WTC11 (cell line): ENCODE measurements around the gene FBXW2. TPM values are rescaled to one million over a fixed set of nuclear protein-coding genes. Genes with fewer than 3 reads are reported as not detected.

Experiments
- ESRRA ChIP-seq: sonication (generic); formaldehyde crosslinking; IDR thresholded peaks from 2 replicates; pipeline ENCODE4 v1.8.1; 2022; ENCODE audit warnings: mild to moderate bottlenecking, missing genetic modification reagents, borderline replicate concordance
- GABPB1 ChIP-seq: sonication (generic); formaldehyde crosslinking; IDR thresholded peaks from 2 replicates; pipeline ENCODE4 v1.8.1; 2023; ENCODE audit warnings: mild to moderate bottlenecking, missing genetic modification reagents
- GRHL2 ChIP-seq: fragments of 250-450 bp; sonication (Bioruptor Pico); IDR thresholded peaks from 2 replicates; pipeline ENCODE4 v1.8.0; 2022; ENCODE audit warnings: mild to moderate bottlenecking, moderate library complexity; ENCODE audit not compliant: insufficient replicate concordance, severe bottlenecking
- HMGA2 ChIP-seq: fragments of 250-450 bp; sonication (Bioruptor Pico); IDR thresholded peaks from 2 replicates; pipeline ENCODE4 v1.4.0; 2021; ENCODE audit warnings: mild to moderate bottlenecking, moderate library complexity
- HMGXB4 ChIP-seq: sonication (generic); formaldehyde crosslinking; IDR thresholded peaks from 2 replicates; pipeline ENCODE4 v1.8.1; 2023; ENCODE audit warnings: mild to moderate bottlenecking, moderate library complexity, missing genetic modification reagents
- KAT7 ChIP-seq: sonication (generic); formaldehyde crosslinking; IDR thresholded peaks from 2 replicates; pipeline ENCODE4 v1.8.1; 2023; ENCODE audit warnings: missing genetic modification reagents, mild to moderate bottlenecking, borderline replicate concordance
- MYBL2 ChIP-seq: sonication (generic); formaldehyde crosslinking; IDR thresholded peaks from 2 replicates; pipeline ENCODE4 v1.8.1; 2023; ENCODE audit warnings: mild to moderate bottlenecking, moderate library complexity, missing genetic modification reagents
- NFATC4 ChIP-seq: fragments of 250-450 bp; sonication (Bioruptor Pico); IDR thresholded peaks from 2 replicates; pipeline ENCODE4 v1.9.0; 2021; ENCODE audit warnings: mild to moderate bottlenecking
- NFYB ChIP-seq: sonication (generic); formaldehyde crosslinking; conservative IDR thresholded peaks from 2 replicates; pipeline ENCODE4 v1.8.0; 2022; ENCODE audit warnings: low read depth, missing genetic modification reagents
- NR2C2 ChIP-seq: sonication (generic); formaldehyde crosslinking; IDR thresholded peaks from 2 replicates; pipeline ENCODE4 v1.8.0; 2022; ENCODE audit warnings: mild to moderate bottlenecking, missing genetic modification reagents
- TEAD1 ChIP-seq: sonication (generic); formaldehyde crosslinking; IDR thresholded peaks from 2 replicates; pipeline ENCODE4 v1.8.0; 2022; ENCODE audit warnings: mild to moderate bottlenecking, missing genetic modification reagents
- ZNF219 ChIP-seq: sonication (generic); formaldehyde crosslinking; IDR thresholded peaks from 2 replicates; pipeline ENCODE4 v1.8.0; 2023; ENCODE audit warnings: missing genetic modification reagents, mild to moderate bottlenecking, borderline replicate concordance
- ZNF232 ChIP-seq: sonication (generic); formaldehyde crosslinking; IDR thresholded peaks from 2 replicates; pipeline ENCODE4 v1.8.0; 2022; ENCODE audit warnings: mild to moderate bottlenecking, missing genetic modification reagents
- ZNF263 ChIP-seq: sonication (generic); formaldehyde crosslinking; IDR thresholded peaks from 2 replicates; pipeline ENCODE4 v1.8.1; 2022; ENCODE audit warnings: low read depth, mild to moderate bottlenecking, moderate library complexity, missing genetic modification reagents
- ZNF423 ChIP-seq: fragments of 250-450 bp; sonication (Bioruptor Pico); IDR thresholded peaks from 2 replicates; pipeline ENCODE4 v2.1.2; 2022; ENCODE audit warnings: mild to moderate bottlenecking, moderate library complexity
- ZNF671 ChIP-seq: fragments of 250-450 bp; sonication (Bioruptor Pico); IDR thresholded peaks from 2 replicates; pipeline ENCODE4 v1.8.0; 2021; ENCODE audit warnings: mild to moderate bottlenecking
- total RNA-seq: library from RNA; stranded (reverse); gene quantifications from 3 replicates; pipeline ENCODE4 v1.2.3, GENCODE V29; 2021
- TF ChIP-seq, protein P1 (sequence below): fragments of 200-600 bp; IDR thresholded peaks from 2 replicates; pipeline ENCODE4 v1.8.0; 2022; ENCODE audit warnings: antibody characterized with exemption
- TF ChIP-seq, protein P2 (sequence below): fragments of 250-450 bp; sonication (Bioruptor Pico); IDR thresholded peaks from 2 replicates; pipeline ENCODE4 v1.9.0; 2021; ENCODE audit warnings: moderate library complexity, mild to moderate bottlenecking, inconsistent platforms, borderline replicate concordance
- TF ChIP-seq, protein P3 (sequence below): sonication (generic); formaldehyde crosslinking; conservative IDR thresholded peaks from 2 replicates; pipeline ENCODE4 v1.8.1; 2022; ENCODE audit warnings: mild to moderate bottlenecking, missing genetic modification reagents
- TF ChIP-seq, protein P4 (sequence below): fragments of 250-450 bp; sonication (Bioruptor Pico); IDR thresholded peaks from 2 replicates; pipeline ENCODE4 v1.9.0; 2021; ENCODE audit warnings: mild to moderate bottlenecking, borderline replicate concordance
- TF ChIP-seq, protein P5 (sequence below): sonication (generic); formaldehyde crosslinking; IDR thresholded peaks from 2 replicates; pipeline ENCODE4 v1.8.0; 2023; ENCODE audit warnings: missing genetic modification reagents
- TF ChIP-seq, protein P6 (sequence below): sonication (generic); formaldehyde crosslinking; conservative IDR thresholded peaks from 2 replicates; pipeline ENCODE4 v1.8.1; 2023; ENCODE audit warnings: mild to moderate bottlenecking, low read depth, missing genetic modification reagents, moderate library complexity
- TF ChIP-seq, protein P7 (sequence below): sonication (generic); formaldehyde crosslinking; IDR thresholded peaks from 2 replicates; pipeline ENCODE4 v1.8.1; 2022; ENCODE audit warnings: low read depth, missing genetic modification reagents, borderline replicate concordance

Gene FBXW2
- total RNA-seq, 1 experiment from 2014 or later: 59.8 TPM

- no peak for TF ChIP-seq ZNF219 (CRISPR knock-in tag)
- no peak for TF ChIP-seq GRHL2
- TF ChIP-seq, protein P1, sequence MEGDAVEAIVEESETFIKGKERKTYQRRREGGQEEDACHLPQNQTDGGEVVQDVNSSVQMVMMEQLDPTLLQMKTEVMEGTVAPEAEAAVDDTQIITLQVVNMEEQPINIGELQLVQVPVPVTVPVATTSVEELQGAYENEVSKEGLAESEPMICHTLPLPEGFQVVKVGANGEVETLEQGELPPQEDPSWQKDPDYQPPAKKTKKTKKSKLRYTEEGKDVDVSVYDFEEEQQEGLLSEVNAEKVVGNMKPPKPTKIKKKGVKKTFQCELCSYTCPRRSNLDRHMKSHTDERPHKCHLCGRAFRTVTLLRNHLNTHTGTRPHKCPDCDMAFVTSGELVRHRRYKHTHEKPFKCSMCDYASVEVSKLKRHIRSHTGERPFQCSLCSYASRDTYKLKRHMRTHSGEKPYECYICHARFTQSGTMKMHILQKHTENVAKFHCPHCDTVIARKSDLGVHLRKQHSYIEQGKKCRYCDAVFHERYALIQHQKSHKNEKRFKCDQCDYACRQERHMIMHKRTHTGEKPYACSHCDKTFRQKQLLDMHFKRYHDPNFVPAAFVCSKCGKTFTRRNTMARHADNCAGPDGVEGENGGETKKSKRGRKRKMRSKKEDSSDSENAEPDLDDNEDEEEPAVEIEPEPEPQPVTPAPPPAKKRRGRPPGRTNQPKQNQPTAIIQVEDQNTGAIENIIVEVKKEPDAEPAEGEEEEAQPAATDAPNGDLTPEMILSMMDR: no peak
- TF ChIP-seq NFYB (CRISPR knock-in tag): peak; percentile 94
- TF ChIP-seq, protein P2, sequence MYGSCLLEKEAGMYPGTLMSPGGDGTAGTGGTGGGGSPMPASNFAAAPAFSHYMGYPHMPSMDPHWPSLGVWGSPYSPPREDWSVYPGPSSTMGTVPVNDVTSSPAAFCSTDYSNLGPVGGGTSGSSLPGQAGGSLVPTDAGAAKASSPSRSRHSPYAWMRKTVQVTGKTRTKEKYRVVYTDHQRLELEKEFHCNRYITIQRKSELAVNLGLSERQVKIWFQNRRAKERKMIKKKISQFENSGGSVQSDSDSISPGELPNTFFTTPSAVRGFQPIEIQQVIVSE (CRISPR knock-in tag): no peak
- TF ChIP-seq, protein P3, sequence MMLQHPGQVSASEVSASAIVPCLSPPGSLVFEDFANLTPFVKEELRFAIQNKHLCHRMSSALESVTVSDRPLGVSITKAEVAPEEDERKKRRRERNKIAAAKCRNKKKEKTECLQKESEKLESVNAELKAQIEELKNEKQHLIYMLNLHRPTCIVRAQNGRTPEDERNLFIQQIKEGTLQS (CRISPR knock-in tag): no peak
- no peak for TF ChIP-seq ESRRA (CRISPR knock-in tag)
- peak; percentile 68; the same call in 1 of the 2 replicates for TF ChIP-seq HMGXB4 (CRISPR knock-in tag)
- TF ChIP-seq, protein P4, sequence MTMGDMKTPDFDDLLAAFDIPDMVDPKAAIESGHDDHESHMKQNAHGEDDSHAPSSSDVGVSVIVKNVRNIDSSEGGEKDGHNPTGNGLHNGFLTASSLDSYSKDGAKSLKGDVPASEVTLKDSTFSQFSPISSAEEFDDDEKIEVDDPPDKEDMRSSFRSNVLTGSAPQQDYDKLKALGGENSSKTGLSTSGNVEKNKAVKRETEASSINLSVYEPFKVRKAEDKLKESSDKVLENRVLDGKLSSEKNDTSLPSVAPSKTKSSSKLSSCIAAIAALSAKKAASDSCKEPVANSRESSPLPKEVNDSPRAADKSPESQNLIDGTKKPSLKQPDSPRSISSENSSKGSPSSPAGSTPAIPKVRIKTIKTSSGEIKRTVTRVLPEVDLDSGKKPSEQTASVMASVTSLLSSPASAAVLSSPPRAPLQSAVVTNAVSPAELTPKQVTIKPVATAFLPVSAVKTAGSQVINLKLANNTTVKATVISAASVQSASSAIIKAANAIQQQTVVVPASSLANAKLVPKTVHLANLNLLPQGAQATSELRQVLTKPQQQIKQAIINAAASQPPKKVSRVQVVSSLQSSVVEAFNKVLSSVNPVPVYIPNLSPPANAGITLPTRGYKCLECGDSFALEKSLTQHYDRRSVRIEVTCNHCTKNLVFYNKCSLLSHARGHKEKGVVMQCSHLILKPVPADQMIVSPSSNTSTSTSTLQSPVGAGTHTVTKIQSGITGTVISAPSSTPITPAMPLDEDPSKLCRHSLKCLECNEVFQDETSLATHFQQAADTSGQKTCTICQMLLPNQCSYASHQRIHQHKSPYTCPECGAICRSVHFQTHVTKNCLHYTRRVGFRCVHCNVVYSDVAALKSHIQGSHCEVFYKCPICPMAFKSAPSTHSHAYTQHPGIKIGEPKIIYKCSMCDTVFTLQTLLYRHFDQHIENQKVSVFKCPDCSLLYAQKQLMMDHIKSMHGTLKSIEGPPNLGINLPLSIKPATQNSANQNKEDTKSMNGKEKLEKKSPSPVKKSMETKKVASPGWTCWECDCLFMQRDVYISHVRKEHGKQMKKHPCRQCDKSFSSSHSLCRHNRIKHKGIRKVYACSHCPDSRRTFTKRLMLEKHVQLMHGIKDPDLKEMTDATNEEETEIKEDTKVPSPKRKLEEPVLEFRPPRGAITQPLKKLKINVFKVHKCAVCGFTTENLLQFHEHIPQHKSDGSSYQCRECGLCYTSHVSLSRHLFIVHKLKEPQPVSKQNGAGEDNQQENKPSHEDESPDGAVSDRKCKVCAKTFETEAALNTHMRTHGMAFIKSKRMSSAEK (CRISPR knock-in tag): no peak
- no peak for TF ChIP-seq ZNF263 (CRISPR knock-in tag)
- TF ChIP-seq ZNF423 (CRISPR knock-in tag): no peak
- no peak for TF ChIP-seq NR2C2 (CRISPR knock-in tag)
- TF ChIP-seq, protein P5, sequence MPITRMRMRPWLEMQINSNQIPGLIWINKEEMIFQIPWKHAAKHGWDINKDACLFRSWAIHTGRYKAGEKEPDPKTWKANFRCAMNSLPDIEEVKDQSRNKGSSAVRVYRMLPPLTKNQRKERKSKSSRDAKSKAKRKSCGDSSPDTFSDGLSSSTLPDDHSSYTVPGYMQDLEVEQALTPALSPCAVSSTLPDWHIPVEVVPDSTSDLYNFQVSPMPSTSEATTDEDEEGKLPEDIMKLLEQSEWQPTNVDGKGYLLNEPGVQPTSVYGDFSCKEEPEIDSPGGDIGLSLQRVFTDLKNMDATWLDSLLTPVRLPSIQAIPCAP: no peak
- TF ChIP-seq HMGA2 (CRISPR knock-in tag): no peak
- TF ChIP-seq, protein P6, sequence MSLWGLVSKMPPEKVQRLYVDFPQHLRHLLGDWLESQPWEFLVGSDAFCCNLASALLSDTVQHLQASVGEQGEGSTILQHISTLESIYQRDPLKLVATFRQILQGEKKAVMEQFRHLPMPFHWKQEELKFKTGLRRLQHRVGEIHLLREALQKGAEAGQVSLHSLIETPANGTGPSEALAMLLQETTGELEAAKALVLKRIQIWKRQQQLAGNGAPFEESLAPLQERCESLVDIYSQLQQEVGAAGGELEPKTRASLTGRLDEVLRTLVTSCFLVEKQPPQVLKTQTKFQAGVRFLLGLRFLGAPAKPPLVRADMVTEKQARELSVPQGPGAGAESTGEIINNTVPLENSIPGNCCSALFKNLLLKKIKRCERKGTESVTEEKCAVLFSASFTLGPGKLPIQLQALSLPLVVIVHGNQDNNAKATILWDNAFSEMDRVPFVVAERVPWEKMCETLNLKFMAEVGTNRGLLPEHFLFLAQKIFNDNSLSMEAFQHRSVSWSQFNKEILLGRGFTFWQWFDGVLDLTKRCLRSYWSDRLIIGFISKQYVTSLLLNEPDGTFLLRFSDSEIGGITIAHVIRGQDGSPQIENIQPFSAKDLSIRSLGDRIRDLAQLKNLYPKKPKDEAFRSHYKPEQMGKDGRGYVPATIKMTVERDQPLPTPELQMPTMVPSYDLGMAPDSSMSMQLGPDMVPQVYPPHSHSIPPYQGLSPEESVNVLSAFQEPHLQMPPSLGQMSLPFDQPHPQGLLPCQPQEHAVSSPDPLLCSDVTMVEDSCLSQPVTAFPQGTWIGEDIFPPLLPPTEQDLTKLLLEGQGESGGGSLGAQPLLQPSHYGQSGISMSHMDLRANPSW (CRISPR knock-in tag): no peak
- TF ChIP-seq, protein P7, sequence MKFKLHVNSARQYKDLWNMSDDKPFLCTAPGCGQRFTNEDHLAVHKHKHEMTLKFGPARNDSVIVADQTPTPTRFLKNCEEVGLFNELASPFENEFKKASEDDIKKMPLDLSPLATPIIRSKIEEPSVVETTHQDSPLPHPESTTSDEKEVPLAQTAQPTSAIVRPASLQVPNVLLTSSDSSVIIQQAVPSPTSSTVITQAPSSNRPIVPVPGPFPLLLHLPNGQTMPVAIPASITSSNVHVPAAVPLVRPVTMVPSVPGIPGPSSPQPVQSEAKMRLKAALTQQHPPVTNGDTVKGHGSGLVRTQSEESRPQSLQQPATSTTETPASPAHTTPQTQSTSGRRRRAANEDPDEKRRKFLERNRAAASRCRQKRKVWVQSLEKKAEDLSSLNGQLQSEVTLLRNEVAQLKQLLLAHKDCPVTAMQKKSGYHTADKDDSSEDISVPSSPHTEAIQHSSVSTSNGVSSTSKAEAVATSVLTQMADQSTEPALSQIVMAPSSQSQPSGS (CRISPR knock-in tag): no peak
- TF ChIP-seq MYBL2 (CRISPR knock-in tag): no peak
- TF ChIP-seq GABPB1 (CRISPR knock-in tag): no peak; the same call in 1 of the 2 replicates
- no peak for TF ChIP-seq ZNF671
- no peak for TF ChIP-seq TEAD1 (CRISPR knock-in tag)
- no peak for TF ChIP-seq NFATC4 (CRISPR knock-in tag)
- no peak for TF ChIP-seq KAT7 (CRISPR knock-in tag)
- no peak for TF ChIP-seq ZNF232
Measured at GRCh38 chr9:120714088-120714845, 78.9 kb downstream of the FBXW2 start, which contains the start of gene MEGF9 (continued).
